ENCODE results near the gene MLYCD. TPM values are rescaled to one million over a fixed set of nuclear protein-coding genes. Genes with fewer than 3 reads are reported as not detected.

Gene MLYCD
- total RNA-seq, 3 donors from 2014 or later = 9.0 to 13.9 (median 12.2) TPM

DNA sequence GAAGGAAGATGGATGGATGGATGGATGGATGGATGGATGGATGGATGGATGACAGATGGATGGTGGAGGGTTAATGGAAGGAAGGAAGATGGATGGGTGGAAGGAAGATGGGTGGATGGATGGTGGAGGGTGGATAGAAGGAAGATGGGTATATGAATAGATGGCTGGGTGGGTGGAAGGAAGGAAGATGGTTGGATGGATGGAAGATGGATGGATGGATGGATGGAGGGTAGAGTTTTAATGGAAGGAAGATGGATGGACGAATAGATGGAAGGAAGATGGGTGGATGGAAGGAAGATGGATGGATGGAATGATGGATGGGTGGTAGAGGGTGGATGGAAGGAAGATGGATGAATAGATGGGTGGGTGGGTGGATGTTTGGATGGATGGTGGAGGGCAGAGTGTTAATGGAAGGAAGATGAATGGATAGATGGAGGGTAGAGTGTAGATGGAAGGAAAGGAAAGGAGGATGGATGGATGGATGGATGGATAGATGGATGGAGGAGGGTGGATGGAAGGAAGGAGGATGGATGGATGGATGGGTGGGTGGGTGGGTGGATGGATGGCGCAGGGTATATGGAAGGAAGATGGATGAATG is 22.1 kb downstream of the MLYCD start:
- Histone ChIP-seq H3K4me1 (ENCODE audit: low read depth) (no peaks in the 10 kb centered on the region), H3K36me3 (ENCODE audit: low read depth) (no peaks in the 10 kb centered on the region), H3K9me3 (no peaks in the 10 kb centered on the region), H3K4me3 (no peak overlapping the region)
- intact Hi-C loops (cut with DNase I, micrococcal nuclease) = no loop called here
- no peak for DNase-seq
- ATAC-seq = no peak
- TF ChIP-seq, protein P1, sequence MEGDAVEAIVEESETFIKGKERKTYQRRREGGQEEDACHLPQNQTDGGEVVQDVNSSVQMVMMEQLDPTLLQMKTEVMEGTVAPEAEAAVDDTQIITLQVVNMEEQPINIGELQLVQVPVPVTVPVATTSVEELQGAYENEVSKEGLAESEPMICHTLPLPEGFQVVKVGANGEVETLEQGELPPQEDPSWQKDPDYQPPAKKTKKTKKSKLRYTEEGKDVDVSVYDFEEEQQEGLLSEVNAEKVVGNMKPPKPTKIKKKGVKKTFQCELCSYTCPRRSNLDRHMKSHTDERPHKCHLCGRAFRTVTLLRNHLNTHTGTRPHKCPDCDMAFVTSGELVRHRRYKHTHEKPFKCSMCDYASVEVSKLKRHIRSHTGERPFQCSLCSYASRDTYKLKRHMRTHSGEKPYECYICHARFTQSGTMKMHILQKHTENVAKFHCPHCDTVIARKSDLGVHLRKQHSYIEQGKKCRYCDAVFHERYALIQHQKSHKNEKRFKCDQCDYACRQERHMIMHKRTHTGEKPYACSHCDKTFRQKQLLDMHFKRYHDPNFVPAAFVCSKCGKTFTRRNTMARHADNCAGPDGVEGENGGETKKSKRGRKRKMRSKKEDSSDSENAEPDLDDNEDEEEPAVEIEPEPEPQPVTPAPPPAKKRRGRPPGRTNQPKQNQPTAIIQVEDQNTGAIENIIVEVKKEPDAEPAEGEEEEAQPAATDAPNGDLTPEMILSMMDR (IDR thresholded peaks at IDR 0.05) = no peak

GRCh38 chr16:83923581-83924365 is 24.9 kb downstream of the MLYCD start:
- DNase-seq (peak in 1 of 3 donors; percentile 44), ATAC-seq (no peak)
- TF ChIP-seq, protein P1 (IDR thresholded peaks at IDR 0.05) = no peak
- intact Hi-C loops (cut with DNase I, micrococcal nuclease) = no loop called here
- H3K9me3 ChIP-seq = no peaks in the 10 kb centered on the region
- H3K4me1 ChIP-seq (ENCODE audit: low read depth) = peaks cover 4% of the 10 kb centered on the region
- no peaks in the 10 kb centered on the region for H3K36me3 ChIP-seq (ENCODE audit: low read depth)
- no peak overlapping the region for H3K4me3 ChIP-seq

DNA sequence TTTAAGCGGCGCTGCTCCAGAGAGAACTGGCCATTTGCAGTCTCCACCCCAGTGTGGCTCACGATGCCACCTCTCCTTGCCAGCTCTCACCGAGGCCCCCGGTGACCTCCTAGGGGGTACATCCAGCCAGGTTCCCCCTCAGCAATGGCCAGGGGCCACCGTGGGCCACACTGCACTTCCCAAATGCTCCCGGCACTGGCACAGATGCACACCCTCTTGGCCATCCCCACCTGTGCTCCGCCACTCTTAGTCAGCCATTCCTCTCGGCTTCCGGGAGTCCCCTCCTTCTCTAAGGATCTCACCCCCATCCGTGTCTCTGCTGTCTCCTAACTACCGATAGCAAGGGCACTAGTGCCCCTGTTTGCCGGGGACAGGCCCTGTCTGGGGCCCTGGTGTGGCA is 25.8 kb downstream of the MLYCD start:
- H3K9me3 ChIP-seq = no peaks in the 10 kb centered on the region
- H3K4me1 ChIP-seq (ENCODE audit: low read depth) = peaks cover 4% of the 10 kb centered on the region
- DNase-seq (peak in 1 of 3 donors; percentile 40), ATAC-seq (no peak)
- intact Hi-C loops (cut with DNase I, micrococcal nuclease) = no loop called here
- TF ChIP-seq, protein P1 (IDR thresholded peaks at IDR 0.05) = no peak
- no peaks in the 10 kb centered on the region for H3K36me3 ChIP-seq (ENCODE audit: low read depth)
- no peak overlapping the region for H3K4me3 ChIP-seq

GRCh38 chr16:83925095-83925905 is 26.4 kb downstream of the MLYCD start:
- H3K4me3 ChIP-seq = no peak overlapping the region
- no peaks in the 10 kb centered on the region for H3K9me3 ChIP-seq
- DNase-seq = peak in 1 of 3 donors; percentile 26
- no peak for ATAC-seq
- intact Hi-C loops (cut with DNase I, micrococcal nuclease) = no loop called here
- peaks cover 4% of the 10 kb centered on the region for H3K4me1 ChIP-seq (ENCODE audit: low read depth)
- no peaks in the 10 kb centered on the region for H3K36me3 ChIP-seq (ENCODE audit: low read depth)
- TF ChIP-seq, protein P1 (IDR thresholded peaks at IDR 0.05) = no peak

GRCh38 chr16:83925957-83926725 is 27.2 kb downstream of the MLYCD start:
- Histone ChIP-seq H3K9me3 (no peaks in the 10 kb centered on the region), H3K4me3 (no peak overlapping the region), H3K36me3 (ENCODE audit: low read depth) (no peaks in the 10 kb centered on the region), H3K4me1 (ENCODE audit: low read depth) (peaks cover 4% of the 10 kb centered on the region)
- TF ChIP-seq, protein P1 (IDR thresholded peaks at IDR 0.05) = no peak
- intact Hi-C loops (cut with DNase I, micrococcal nuclease) = no loop called here
- ATAC-seq (no peak), DNase-seq (peak in 1 of 3 donors; percentile 45)

Measured in mucosa of descending colon (tissue), 3 donors.